HT1080 (cell line): ENCODE results near the gene SATB1. TPM values are rescaled to one million over a fixed set of nuclear protein-coding genes. Genes with fewer than 3 reads are reported as not detected.
A peak's percentile ranks its signal among the peaks of the same experiment; 100 is the strongest.

ENCODE experiments used
- DNase-seq: peaks from one replicate; pipeline ENCODE4 v3.0.0-alpha.2; 2015; ENCODE audit warnings: low read depth
- total RNA-seq: library from RNA; depleted of rRNA; stranded (reverse); fragments of >200 nt; shearing (Covaris generic); gene quantifications from 2 replicates; pipeline ENCODE4 v1.2.3, GENCODE V29; 2014

Gene SATB1
- total RNA-seq, 1 experiment from 2014 or later, result 19.5 TPM

DNA sequence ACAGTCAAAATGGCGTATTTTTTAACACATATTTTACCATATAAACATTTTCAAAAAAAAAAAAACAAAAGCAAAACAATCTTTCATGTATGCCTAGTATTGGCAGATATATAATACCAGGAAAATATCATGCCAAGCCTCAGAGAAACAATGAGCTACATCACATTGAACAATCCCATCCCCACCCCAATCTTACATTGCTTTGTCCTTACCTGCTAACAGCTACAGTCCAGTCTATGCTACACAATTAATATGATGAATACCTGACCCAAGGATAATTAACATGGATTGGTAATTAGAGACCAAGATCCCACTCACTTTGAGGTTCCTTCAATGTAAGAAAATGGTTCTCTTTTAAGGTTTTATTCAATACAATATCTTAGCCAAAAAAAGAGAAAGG is 7.6 kb upstream of the SATB1 start:
- no peak for DNase-seq

DNA sequence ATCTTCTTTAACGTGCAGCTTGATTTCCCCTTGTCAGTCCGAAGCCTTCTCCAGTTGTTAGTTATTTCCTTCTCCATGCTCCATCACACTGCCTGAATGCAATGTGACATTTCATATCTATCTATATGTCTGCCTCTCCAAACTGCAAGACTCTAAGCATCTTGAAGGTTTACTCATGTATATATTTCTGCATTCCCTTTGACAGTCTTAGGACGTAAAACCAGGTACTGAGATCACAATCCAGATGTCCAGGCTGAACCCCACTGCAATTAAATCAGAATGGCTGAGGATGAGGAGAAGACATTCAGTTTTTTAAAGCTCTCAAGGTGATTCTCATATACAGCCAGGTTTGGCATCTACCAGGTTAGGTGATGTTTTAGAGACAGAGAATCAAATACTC is 6.1 kb upstream of the SATB1 start:
- no peak for DNase-seq

DNA sequence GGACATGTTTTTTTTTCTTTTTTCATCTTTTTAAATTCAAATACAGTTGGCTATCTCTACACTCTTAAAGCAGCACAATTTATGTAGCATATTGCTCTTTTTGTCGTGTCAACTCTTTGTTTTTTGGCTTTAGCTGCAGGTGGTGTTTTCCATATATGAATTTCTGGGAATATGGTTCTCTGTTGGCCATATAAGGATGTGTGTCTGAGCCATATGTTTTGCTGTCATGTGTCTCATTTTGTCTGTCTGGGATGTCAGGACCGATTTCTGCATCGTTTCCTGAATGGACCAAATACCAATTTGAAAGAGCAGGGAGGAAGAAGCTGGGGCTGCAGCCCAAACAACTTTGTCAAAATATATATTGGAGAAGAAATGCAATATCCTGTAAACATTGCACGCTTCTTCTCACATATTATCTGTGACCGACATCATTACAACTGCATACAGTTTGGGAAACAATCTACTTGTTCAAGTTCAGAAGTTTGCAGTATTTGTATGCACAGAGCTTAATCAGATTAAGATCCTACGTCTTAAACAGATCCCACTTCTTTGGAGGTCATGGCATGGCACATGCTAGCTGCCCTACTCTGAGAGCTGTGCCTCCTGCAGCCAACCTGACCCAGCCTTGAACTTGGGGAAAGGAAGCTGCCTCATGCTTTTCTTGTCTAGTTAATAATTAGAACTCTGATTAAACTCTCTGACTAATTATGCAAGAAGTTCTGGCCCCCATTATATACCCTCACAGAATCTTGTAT is 4.0 kb upstream of the SATB1 start:
- no peak for DNase-seq

DNA sequence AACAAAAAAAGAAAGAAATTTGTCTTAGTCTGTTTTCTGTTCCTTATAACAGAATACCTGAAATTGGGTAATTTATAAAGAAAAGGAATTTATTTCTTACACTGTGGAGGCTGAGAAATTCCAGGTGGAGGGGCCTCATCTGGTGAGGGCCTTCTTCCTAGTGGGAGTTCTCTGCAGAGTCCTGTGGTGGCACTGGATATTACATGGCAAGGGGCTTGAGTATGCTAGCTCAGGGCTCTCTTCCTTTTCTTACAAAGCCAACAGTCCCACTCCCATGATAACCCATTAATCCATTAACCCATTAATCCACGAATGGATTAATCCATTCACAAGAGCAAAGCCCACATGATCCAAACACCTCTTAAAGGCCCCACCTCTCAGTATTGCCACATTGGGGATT is 2.9 kb upstream of the SATB1 start:
- DNase-seq, result no peak

DNA sequence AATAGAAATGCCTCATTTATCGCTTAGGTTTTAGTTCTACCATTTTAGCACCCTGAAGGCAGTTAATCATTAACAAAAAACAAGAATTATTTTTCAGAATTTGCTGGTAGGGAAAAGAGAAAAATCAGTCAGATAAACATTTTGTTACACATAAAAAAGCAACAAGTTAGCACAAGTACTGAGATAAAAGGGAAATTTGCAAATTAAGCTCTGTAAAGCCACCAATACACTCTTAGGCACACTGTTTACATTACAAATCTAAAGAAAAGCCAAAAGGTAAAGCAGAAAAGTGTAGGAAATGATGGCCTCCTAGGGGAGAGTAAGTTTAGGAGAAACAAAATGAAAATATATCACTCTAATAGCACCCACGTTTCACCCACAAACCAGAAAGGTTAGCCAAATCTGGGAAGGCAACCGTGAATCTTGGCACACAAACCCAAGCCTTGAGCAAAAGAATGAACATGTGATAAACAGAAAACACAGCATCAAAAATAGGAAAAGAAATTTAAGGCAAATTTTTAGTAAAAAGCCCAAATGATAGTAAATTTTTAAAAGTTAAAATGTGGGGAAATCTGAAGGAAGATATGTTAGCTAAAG is 1.6 kb upstream of the SATB1 start:
- DNase-seq, result no peak

DNA sequence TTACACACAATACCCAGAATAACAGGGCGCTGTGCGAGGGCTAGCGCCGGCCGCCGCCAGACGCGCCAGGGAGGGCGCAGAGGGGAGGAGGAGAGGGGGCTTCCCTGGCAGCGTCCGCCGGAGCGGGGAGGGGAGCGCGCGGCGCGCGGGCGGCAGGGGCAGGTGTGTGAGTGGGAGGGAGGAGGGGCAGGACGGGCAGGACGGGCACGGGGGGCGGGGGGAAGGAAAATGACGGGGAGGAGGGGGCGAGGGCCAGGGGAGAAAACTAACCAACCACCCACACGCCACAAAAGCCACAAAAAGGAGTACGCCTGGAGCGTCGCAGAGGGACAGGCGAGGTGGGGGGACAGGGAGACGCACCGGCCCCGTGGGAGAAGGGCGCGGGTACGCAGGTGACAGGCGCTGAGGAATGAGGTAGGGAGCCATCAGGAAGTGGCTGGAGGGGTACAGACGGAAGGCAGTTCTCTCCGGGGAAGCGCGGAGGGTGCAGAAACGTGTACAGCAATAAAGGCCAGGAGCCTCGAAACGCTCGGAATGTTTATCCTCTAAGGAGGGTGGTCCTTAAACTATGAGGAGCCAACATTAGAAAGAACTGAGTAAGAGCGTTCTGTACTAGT is 610 bp upstream of the SATB1 start:
- DNase-seq, result peak; percentile 30

DNA sequence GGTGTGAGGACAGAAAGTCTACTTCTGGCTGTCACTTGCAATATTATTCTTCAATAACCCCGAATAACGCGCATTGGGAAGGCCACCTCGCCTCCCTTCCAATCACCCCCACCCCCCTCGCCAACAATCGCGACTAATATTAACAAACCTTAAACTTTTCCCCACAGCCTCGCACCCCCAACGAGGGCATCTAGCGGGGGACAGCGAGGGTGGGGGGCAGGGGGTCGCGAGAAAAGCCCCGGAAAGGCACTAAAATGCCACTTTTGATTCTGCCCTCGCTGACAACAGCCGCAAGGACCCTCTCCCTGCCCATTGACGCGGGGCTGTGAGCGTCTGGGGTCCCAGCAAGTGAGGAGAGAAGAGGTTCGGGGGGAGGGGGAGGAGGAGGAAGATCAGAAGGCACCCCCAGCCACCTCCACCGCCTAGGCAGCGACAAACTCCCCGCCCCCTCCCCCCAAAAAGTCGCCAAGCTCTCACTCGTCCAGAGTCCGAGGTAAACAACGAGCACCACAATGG is 868 bp downstream of the SATB1 start:
- DNase-seq, result no peak

DNA sequence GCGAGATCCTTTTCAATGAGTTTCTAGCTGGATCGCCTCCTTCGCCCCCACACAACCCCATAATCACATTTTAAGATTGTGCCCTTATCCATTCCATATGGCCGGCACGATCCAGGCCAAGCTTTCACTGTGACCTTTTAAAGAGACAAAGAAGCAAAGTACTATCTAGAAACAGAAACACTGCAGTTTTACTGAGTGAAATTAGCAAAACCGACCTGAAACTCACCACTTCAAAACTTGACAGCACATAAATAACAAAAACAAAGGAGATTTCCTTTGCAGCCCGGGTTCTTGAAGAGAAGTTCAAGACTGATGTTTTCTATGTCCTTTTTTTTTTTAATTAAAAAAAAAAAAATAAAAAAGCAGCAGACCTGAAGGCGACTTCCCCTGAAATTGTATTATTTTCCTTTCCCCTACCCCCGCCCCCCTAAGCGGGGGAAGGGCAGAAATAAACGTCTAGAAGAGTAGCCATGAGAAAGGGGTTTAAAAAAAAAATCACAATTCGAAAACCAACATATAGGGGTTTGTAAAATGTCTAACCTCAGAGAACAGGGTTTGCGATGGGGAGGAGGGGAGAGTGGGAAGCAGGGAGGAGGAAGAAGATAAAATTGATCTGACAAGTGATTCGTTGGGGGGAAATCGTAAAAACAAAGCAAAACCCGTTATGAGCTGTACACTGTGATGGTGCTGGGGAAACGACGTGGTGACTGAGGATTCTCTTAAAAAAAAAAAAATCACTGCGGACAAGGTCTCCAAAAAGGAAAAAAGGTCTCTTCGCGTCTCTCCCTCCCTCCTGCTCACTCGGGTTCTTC is 1.5 kb downstream of the SATB1 start:
- DNase-seq, result peak; percentile 59

DNA sequence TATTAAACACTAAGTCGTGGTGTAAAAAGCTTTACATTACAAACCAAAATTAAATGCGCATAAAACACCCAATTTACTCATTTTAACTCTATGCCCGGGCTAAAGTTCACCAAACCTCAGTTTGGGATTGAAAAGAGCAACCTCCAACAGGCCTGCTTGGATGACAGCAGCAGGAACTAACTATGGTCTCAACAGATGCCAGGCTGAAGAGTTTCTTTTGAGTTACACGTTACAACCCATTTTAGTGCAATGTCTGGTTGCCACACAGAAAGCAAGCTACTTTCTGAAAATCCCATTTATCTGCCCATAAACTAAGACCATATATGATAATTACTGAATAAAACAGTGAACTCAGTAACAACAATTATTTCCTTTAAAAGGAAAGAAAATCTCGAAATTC is 2.2 kb downstream of the SATB1 start:
- DNase-seq, result no peak

DNA sequence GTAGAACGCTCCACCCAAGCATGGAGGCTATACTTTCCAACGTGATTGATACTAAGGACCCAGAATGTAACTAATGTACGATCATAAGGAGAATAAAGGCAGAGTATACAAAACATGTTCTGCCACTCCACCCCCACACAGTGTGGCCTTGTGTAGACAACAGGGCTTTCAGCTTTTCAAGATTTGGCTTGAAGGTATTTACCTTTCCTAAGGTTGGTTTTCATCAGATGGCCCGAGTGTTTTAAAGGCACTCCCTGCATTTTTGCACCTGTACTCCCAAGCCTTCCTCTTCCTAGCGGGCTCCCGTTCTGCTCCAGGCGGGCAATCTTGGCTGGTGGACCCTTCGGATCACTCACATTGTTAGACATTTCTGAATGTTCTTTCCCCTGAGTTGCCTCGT is 4.6 kb downstream of the SATB1 start:
- no peak for DNase-seq

DNA sequence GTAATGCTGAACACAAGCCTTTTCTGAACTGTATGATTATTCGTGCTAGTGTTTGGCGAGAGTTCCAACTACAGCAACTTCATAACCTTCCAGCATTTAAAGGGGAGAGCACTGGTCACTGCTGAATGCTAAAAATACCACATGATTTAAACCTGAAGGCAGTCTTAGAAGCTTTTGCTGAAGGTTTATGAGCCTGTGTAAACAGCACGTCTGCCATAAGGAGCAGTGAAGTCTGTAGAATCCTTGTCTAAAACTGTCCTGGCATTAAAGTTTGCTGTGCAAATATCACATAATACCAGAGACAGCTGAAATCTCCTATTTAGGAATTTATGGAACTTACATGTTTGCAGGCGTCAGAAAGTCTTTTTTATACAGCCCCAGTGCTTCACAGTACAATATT is 5.9 kb downstream of the SATB1 start:
- DNase-seq, result no peak

DNA sequence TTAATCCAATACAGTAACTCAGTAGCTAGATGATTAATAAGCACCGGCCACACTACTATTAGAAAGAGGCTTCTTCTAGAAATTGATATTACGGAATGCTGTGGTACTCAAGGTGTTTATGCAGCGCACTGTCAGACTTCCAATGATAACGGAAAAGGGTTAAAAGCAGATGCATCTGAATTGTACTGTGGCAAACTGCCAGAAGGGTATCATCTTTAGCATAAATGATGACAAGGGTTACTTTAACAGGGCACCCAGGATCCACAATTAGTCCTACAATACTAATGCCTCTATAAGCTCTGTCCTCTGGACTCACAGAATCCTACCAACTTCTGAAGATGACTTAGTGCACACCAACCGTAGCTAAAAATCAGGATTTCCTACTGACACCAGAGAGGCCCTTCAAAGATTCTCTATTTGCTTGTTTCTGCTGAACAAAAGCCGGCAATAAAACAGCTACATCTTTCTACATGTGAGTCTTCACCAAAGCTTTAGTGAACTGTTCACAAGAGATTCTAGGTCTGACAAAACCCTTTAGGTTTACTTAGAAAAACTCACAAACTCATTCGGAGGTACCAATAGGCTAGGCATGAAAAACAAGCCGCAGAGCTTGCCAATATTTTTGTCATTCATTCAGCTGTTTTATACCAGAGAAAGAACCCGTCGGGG is 7.1 kb downstream of the SATB1 start:
- DNase-seq, result no peak

DNA sequence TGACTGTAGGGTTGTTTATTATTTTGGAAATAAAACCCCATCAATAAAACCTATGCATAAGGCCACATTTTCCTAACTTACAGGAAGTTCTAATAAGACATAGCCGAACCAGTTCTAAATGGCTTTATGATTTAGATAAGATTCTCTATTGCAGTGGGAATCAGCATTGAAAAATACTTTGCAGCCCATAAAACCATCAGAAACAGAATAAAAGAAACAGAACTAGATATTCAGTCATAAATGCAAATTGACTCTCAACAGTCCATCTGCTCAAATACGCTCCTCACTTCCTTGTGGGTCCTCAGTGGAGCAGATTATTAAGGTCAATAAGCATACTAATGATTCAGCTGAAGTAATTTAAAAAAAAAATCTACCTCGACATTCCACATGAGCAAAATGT is 8.8 kb downstream of the SATB1 start:
- no peak for DNase-seq

DNA sequence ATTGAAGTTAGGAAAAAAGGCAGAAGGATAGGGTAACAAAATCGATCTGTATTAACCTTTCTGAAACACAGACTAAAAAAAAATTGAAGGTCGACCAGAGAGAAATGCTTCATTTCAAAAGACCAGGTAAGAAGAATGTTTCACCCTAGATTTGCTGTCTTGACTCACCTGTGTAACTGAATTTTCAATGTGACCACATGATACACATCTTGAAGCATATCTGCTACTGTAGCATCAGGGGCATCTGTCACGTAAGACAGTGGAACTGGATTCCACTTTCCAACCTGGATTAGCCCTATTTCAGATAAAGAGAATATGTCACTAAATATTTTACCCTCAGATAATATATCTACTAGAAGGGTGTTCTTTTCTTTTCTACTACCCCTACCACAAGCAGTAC is 9.3 kb downstream of the SATB1 start:
- DNase-seq, result no peak

DNA sequence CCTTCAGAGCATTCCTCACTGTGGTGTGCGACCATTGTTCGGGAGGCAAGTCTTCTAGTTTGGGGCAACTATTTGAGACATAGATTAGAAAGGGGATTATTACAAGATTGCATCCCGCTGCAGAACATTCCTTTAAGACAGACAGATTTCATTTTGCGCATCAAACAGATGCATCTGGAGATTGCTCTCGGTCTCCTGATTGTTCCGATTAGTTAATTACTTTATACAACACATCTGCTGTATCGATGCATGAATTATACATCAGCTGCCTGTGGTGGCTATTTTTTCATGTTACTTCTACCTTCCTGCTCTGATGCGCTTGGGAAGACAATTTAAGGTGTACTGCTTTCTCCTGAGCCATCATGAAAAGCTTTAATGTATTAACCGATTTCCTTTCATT is 10.0 kb downstream of the SATB1 start:
- DNase-seq, result no peak

DNA sequence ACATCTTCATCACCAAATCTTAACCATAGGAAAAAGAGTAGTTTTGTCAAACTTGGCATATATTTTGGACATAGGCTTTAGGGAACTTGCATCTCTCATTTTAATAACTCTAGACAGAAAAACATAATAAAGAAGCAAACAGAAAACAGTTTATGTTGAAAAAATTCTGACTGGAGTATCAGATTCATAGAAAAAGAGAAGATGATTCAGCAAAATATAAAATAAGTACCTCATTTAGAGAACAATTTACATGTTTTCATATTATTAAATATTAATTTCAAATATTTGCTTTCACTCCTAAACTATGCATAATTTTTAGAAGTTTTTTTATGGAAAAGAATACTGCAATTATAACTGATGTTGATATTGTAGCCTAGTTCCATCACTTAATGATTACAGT is 12.5 kb downstream of the SATB1 start:
- DNase-seq, result no peak

DNA sequence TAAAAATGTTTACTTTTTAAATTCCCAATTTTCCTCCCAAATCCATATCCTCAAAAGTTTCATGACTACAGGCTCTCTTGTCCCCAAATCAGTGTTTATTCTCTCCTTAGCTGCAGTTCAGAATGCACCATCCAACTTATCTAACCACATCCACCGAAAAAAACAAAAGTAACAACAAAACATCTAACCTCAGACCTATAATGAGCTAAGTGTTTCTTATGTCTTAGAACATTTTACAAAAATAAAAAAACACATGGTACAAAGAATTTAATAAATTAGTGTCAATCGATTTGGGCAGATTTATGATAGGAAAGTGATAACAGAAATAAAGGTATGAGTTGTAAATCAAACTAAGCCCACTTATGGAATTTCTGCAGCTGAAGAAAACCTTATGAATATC is 13.6 kb downstream of the SATB1 start:
- no peak for DNase-seq

DNA sequence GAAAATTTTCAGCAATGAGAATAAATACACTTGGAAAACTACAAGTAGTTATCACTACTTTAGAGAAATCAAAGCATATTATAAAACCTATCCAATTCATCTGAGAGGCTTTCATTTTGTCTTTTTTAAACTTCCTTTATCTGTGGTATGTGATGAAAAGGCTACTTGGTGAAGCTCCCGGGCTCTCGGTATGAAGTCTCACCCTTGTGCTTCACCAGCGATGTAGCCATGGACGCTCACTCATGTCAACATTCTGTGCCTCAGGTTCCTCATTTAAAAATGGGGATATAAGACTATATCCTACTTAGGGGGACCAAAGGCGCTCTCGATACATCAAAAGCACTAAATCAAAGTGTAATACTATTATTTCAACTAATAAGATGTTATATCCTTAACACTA is 14.9 kb downstream of the SATB1 start:
- DNase-seq, result no peak

DNA sequence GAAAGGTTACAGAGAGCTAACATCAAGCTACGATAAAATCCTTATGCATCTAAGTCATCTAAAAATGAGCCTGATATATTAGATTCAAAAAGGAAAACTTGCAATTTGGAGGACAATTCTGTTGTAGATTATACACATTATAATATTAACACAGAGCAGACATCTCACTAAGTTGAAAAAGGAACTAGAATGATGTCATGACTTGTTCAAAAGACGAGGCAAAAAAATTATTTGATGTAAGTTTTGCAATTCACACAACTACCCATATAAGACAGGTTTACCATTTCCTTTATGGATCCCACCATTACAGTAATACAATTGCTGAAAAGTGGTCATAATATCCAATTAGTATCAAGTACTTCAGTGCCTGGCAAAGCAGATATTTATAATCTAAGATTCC is 15.9 kb downstream of the SATB1 start:
- DNase-seq, result no peak

DNA sequence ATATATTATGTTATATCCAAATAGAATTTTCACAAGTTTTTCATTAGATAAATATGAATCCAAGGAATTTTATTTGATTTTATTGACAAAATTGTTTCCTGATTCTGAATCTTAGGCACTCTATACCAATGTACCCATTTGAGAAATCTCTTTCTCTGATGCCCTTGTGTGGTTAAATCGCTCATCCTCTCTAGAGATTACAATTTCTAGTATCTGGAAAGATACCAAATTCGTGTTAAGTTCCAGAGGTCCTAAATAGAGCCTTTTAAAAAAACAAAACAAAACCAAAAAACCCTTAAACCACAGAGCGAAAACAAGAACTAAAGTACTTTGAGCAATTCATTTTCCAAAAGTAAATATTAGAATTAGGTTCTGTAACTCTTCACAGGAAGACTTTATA is 20.0 kb downstream of the SATB1 start:
- no peak for DNase-seq

DNA sequence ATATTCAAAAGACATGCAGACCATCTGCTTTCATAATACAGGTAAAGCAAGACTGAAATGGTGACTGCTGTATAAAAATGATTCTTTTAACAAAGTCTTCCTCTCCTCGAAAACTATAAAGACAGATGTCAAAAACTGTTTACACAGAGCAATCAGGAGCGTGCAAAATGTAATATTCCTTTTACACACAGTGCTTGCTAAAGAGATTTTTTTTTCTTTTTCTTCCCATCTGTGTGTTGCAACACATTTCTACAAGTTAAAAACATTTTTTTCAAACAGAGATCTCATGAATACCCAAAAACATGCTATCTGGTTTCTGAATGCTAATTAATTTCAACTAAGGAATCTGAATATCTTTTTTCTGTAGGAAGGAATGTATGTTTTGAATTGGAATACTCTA is 22.1 kb downstream of the SATB1 start:
- no peak for DNase-seq
